Activated CD8-positive, alpha-beta memory T cell treated with anti-CD3 and anti-CD28 coated beads, Interleukin-2, amount 10 ng/mL, durations not matched to agents 7 days and 5 days (primary cell): ENCODE measurements around the gene SMAD3. TPM values are rescaled to one million over a fixed set of nuclear protein-coding genes. Genes with fewer than 3 reads are reported as not detected.

Experiments
- ATAC-seq: fragments of 150-1000 bp; cut with Tn5 transposase; one replicate; pipeline ENCODE4 v1.10.0; 2021; ENCODE audit warnings: moderate library complexity
- CTCF ChIA-PET: fragments of 350-600 bp; sonication (Branson Sonifier 250); formaldehyde crosslinking; loops from one replicate; lab custom pipeline; 2021; ENCODE audit warnings: antibody characterized with exemption; lab: Charles Lee
- DNase-seq: peaks from one replicate; pipeline ENCODE4 v3.0.0-alpha.2; 2020
- H3K27ac Mint-ChIP-seq: one replicate; pipeline ENCODE4 v1.8.0; 2021; ENCODE audit warnings: mild to moderate bottlenecking, mixed read lengths
- H3K27me3 Mint-ChIP-seq: one replicate; pipeline ENCODE4 v1.8.0; 2021; ENCODE audit warnings: mixed read lengths
- H3K36me3 Mint-ChIP-seq: one replicate; pipeline ENCODE4 v1.8.0; 2021; ENCODE audit warnings: mild to moderate bottlenecking, mixed read lengths
- H3K4me1 Mint-ChIP-seq: one replicate; pipeline ENCODE4 v1.8.0; 2021; ENCODE audit warnings: mixed read lengths
- H3K4me3 Mint-ChIP-seq: one replicate; pipeline ENCODE4 v1.8.0; 2021; ENCODE audit warnings: mild to moderate bottlenecking, moderate library complexity, mixed read lengths
- H3K9me3 Mint-ChIP-seq: one replicate; pipeline ENCODE4 v1.8.0; 2022; ENCODE audit warnings: low read depth, mixed read lengths
- total RNA-seq, 2 experiments: library from RNA; stranded (reverse); gene quantifications; one replicate each; pipeline ENCODE4 v1.2.3, GENCODE V29; 2021

Gene SMAD3
- total RNA-seq, 2 experiments from 2014 or later, result 87.1 to 88.0 TPM

DNA sequence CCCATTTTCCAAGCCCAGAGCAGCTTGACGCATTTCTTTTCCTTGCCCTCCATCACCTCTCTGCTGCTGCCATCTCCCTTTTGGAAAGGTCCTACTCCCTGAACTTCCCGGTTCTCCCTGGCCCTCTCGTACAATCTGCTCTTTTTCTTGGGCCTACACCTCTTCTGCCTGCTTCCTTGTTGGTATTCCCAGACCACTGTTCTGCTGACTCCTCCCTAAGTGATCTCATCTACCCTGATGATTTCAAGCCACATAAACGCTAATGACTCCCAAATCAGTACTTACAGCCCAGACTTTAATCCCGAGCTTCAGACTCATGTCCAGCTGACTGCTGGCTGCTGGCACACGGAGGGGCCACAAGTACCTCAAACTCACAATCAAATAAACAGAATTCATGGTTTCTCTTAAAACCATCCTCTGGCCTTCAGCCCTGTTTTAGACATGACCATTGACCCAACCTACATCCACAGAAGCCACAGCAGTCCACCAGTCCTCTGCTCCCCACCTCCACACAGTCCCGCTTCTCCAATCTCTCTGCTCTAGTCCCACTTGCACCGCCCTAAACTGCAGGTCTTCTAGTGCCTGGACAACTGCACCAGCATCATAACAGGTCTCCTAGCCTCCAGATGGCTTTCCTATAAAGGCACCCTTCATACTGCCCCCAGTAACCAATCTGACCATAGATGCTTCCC is 131.4 kb downstream of the SMAD3 start:
- ATAC-seq (peak; percentile 38), DNase-seq (no peak)
- Mint-ChIP-seq H3K27ac (no peak overlapping the region), H3K4me1 (peaks cover 18% of the 10 kb centered on the region), H3K27me3 (no peaks in the 10 kb centered on the region), H3K4me3 (no peak overlapping the region), H3K9me3 (no peaks in the 10 kb centered on the region), H3K36me3 (peaks cover 57% of the 10 kb centered on the region)
- CTCF ChIA-PET, result interaction anchor here (1.1 kb wide), 1 partner anchor 125 kb away, joined by 3 read pairs; no protein-coding TSS in a partner anchor

DNA sequence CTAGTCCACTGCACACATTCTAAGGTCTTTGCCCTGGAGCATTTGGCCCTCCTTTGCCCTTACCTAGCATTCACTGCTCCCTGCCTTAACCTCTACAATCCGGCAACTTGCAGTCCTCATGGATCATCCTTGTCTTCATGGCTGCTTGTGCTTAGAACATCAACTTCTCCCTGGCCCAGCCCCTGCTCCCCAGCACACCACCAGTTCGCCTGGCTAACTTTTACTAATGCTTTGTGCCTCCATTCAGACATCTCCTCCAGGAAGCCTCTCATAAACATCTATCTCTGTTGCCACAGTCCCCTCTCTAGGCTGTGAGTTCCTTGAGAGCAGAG is 131.9 kb downstream of the SMAD3 start:
- Mint-ChIP-seq H3K9me3 (no peaks in the 10 kb centered on the region), H3K27me3 (no peaks in the 10 kb centered on the region), H3K27ac (peak overlapping the region; percentile 18), H3K36me3 (peaks cover 56% of the 10 kb centered on the region), H3K4me3 (no peak overlapping the region), H3K4me1 (peaks cover 13% of the 10 kb centered on the region)
- ATAC-seq (no peak), DNase-seq (no peak)
- CTCF ChIA-PET, result no interaction called here

DNA sequence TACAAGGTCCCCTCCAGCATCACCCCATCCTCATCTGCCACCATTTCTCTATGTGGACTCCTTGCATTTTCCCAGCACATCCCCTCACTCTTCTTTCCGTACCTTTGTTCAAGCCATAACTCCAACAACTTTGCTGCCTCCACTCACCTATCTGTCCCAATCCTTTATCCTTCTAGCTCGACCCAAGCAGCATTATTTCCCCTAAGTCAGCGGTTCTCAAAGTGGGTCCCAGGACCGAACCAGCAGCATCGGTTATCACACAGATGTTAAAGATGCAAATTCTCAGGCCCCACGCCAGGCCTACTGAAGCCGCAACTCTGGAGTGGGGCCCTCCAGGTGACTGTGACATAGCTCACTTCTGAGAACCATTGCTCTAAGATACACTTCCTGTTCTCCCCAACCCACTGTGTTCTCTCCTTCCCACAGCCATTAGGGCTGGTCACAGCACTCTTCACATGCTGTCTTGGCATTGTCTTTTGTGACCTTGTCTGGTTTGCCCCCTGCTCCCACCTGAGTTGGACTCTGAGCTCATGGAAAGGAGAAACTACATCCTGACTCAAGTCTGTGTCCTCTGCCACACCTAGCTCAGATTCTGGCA is 132.9 kb downstream of the SMAD3 start:
- peak; percentile 29 for ATAC-seq
- H3K9me3 Mint-ChIP-seq, result no peaks in the 10 kb centered on the region
- peaks cover 53% of the 10 kb centered on the region for H3K36me3 Mint-ChIP-seq
- peak overlapping the region; percentile 9 for H3K27ac Mint-ChIP-seq
- peaks cover 12% of the 10 kb centered on the region for H3K4me1 Mint-ChIP-seq
- DNase-seq, result no peak
- CTCF ChIA-PET, result no interaction called here
- H3K4me3 Mint-ChIP-seq, result no peak overlapping the region
- H3K27me3 Mint-ChIP-seq, result no peaks in the 10 kb centered on the region

DNA sequence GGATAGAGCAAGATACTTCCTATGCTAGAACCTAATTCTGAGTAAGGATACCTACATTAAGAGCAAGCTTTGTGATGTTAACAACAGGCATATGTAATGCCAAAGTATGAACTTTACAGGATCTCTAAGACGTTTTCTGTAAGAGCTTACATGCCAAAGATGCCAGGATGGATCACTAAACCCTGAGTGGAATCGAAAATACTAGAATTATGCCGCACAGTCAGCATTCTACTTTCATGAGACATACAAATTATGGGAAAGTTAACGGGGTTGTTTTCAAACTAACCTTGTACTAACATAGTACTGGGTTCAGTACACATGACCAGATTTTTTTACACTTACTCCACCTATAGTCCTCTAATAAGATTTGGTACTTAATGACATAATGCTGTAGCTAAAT is 134.0 kb downstream of the SMAD3 start:
- H3K27ac Mint-ChIP-seq, result no peak overlapping the region
- H3K27me3 Mint-ChIP-seq, result no peaks in the 10 kb centered on the region
- H3K36me3 Mint-ChIP-seq, result peaks cover 51% of the 10 kb centered on the region
- H3K4me3 Mint-ChIP-seq, result no peak overlapping the region
- CTCF ChIA-PET, result interaction anchor here (0.9 to 1.9 kb wide), 2 partner anchors 13 to 43 kb away, joined by 3 to 4 read pairs; no protein-coding TSS in a partner anchor
- DNase-seq (no peak), ATAC-seq (no peak)
- H3K9me3 Mint-ChIP-seq, result no peaks in the 10 kb centered on the region
- H3K4me1 Mint-ChIP-seq, result peaks cover 12% of the 10 kb centered on the region

DNA sequence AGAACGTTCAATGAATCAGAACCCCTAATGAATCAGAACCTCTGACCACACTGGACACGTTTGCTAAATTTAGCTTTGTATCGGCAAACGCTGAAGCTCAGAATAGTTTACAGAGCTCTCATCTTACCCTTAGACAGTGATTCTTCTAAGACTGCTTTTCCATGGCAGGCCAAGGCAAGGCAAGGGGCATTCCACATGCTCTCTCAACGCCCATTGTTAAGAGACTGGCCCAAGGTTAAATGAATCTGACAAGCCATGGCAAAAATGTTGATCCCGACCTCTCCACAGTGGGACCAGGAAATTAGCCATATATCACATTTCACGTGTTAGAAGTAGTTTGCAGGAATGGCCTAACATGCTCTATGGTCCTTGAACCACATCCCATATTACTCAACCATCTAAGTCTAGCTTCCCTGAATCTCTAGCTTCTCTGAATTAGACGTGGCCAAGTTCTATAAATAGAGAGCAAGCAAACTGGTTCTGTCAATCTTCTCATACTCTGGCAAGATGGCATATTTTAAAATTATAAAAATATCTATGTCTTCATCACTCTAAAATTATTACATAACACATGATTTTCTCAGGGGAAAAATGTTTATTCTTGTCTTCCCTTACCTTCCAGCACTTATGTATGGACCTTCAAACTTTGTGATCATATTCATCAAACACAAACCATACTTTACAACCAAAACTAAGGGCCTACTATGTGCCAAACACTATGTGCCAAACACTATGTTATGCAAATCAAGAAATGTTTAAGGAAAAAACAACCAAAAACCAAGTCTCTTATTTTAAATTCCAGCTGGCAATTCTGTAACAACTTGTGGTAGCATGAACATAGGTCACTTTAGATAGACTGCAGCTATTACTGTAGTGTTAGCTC is 134.7 kb downstream of the SMAD3 start:
- H3K27me3 Mint-ChIP-seq, result no peaks in the 10 kb centered on the region
- H3K9me3 Mint-ChIP-seq, result no peaks in the 10 kb centered on the region
- ATAC-seq (no peak), DNase-seq (no peak)
- H3K36me3 Mint-ChIP-seq, result peaks cover 53% of the 10 kb centered on the region
- CTCF ChIA-PET, result interaction anchor here (0.9 to 1.9 kb wide), 2 partner anchors 14 to 44 kb away, joined by 3 to 4 read pairs; no protein-coding TSS in a partner anchor
- H3K27ac Mint-ChIP-seq, result no peak overlapping the region
- H3K4me3 Mint-ChIP-seq, result no peak overlapping the region
- H3K4me1 Mint-ChIP-seq, result peaks cover 12% of the 10 kb centered on the region

DNA sequence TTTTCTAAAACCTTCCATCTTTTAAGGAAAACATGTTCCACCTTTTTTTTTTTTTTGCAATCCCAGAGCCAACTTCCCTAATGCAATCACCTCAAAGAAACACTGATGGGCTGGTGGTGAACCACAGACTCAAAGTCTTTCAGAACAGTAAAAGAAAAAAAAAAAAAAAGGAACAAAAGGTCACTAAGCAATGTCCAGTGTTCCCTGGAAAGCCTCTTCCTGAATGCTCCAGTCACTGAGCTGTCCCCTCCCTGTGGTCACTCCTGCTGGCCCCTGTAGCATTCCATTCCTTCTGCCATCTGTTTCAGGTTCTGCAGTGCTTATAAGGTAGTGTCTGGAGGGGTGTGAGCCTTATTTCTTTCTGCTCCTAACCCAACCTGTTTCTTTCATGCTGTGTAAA is 135.7 kb downstream of the SMAD3 start:
- H3K4me1 Mint-ChIP-seq, result peaks cover 12% of the 10 kb centered on the region
- CTCF ChIA-PET, result interaction anchor here (0.7 to 2.2 kb wide), 2 partner anchors 12 to 244 kb away, joined by 4 to 5 read pairs; no protein-coding TSS in a partner anchor
- peaks cover 54% of the 10 kb centered on the region for H3K36me3 Mint-ChIP-seq
- H3K27ac Mint-ChIP-seq, result no peak overlapping the region
- no peaks in the 10 kb centered on the region for H3K27me3 Mint-ChIP-seq
- DNase-seq, result no peak
- no peak for ATAC-seq
- no peak overlapping the region for H3K4me3 Mint-ChIP-seq
- H3K9me3 Mint-ChIP-seq, result no peaks in the 10 kb centered on the region

DNA sequence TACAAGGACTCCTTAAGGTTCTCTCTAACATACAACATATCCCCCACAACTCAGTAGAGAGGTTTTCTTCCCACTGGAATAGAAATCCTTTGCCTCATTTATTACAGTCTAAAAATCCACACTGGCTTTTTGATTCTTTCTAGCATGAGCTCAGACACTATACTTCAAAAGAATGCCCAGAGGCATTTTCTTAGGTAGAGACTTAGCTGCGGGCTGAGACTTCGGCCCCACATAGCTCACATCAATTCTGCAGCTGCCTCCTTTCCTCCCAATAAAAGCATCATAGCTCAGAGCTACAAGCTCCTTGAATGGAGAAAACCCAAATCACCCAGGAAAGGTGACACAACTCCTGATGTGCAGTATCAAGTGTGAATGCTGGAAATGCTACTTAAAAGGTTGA is 136.7 kb downstream of the SMAD3 start:
- CTCF ChIA-PET, result interaction anchor here (1.0 to 2.2 kb wide), 3 partner anchors 9 to 68 kb away, joined by 3 to 5 read pairs (median 3); no protein-coding TSS in a partner anchor
- H3K4me1 Mint-ChIP-seq, result peaks cover 10% of the 10 kb centered on the region

DNA sequence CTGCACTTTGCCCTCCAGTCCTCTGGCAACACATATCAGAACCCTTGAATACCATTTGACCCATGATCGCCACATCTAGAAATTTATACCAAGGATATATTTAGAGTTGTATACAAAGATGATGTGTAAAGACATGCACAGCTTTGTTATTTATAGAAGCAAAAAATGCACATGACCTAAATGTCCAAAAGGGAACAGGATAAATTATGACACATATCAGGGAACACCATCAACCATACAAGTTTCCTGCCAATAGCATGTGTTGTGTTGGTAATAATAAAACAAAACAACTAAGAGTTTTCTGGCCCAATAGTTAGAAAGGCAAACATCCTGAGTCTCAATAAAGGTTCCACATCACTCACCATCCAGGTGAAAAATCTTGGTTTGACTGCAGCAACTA is 137.6 kb downstream of the SMAD3 start:
- Mint-ChIP-seq H3K4me3 (no peak overlapping the region), H3K27me3 (no peaks in the 10 kb centered on the region), H3K36me3 (peaks cover 48% of the 10 kb centered on the region), H3K4me1 (peaks cover 8% of the 10 kb centered on the region), H3K9me3 (no peaks in the 10 kb centered on the region), H3K27ac (no peak overlapping the region)
- ATAC-seq, result no peak
- DNase-seq, result no peak
- CTCF ChIA-PET, result interaction anchor here (2.2 kb wide), 1 partner anchor 10 kb away, joined by 5 read pairs; no protein-coding TSS in a partner anchor

More for the DNA sequence above, 136.7 kb downstream of the SMAD3 start:
- no peak for ATAC-seq
- Mint-ChIP-seq H3K36me3 (peaks cover 50% of the 10 kb centered on the region), H3K9me3 (no peaks in the 10 kb centered on the region), H3K27me3 (no peaks in the 10 kb centered on the region), H3K4me3 (no peak overlapping the region), H3K27ac (no peak overlapping the region)
- no peak for DNase-seq

DNA sequence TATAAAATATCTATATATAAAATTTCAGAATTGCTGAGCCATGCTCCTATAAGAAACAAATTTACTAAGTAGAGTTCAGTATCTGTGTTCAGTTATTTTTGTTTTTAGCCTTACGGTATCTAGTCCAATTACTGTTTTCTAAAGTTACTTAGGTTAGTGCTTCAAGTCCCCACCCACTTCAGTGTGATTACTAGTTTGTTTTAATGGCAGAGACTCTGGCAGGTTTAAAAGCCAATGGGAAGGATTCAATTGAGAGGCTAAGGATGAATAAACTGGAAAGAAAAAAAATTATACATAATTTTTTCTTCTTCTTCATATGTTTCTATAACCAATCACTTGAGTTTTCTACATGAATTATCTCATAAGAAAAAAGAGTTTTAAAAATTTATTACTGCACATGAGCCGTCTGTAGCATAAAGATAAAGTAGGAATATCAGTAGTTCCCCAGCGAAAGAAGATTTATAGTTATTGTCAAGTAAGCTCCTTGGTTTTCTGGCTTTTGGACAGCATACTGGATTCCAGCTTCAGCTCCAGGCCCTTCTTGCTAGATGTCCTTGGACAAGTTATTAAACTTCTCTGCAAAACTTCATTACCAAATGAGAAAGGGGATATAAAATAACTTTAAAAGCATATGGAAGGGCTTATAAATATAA is 142.3 kb downstream of the SMAD3 start:
- Mint-ChIP-seq H3K27me3 (no peaks in the 10 kb centered on the region), H3K4me1 (no peaks in the 10 kb centered on the region), H3K9me3 (no peaks in the 10 kb centered on the region), H3K36me3 (peaks cover 43% of the 10 kb centered on the region), H3K4me3 (no peak overlapping the region), H3K27ac (no peak overlapping the region)
- DNase-seq (no peak), ATAC-seq (no peak)
- CTCF ChIA-PET, result no interaction called here

DNA sequence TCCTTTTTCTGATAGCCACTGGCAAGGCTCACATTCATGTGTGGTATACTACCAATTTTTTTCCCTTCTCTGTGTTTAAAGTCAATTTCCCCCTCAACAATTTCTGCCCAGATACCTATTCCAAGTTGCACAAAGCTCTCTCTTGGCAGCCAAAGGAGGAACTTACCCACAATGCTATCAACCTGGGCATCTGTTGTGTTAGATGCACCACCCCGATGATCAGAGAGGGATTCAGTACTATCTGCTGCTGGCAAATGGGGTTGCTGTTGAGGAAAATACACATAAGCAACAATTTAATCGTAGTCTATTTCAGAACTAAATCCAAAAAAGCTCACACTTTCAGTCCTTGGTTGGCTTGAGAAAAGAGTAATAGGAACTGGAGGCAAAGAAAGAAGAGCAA is 143.0 kb downstream of the SMAD3 start:
- H3K4me3 Mint-ChIP-seq, result no peak overlapping the region
- H3K4me1 Mint-ChIP-seq, result no peaks in the 10 kb centered on the region
- CTCF ChIA-PET, result no interaction called here
- ATAC-seq (no peak), DNase-seq (no peak)
- H3K27ac Mint-ChIP-seq, result no peak overlapping the region
- H3K9me3 Mint-ChIP-seq, result no peaks in the 10 kb centered on the region
- H3K27me3 Mint-ChIP-seq, result no peaks in the 10 kb centered on the region
- peaks cover 39% of the 10 kb centered on the region for H3K36me3 Mint-ChIP-seq

DNA sequence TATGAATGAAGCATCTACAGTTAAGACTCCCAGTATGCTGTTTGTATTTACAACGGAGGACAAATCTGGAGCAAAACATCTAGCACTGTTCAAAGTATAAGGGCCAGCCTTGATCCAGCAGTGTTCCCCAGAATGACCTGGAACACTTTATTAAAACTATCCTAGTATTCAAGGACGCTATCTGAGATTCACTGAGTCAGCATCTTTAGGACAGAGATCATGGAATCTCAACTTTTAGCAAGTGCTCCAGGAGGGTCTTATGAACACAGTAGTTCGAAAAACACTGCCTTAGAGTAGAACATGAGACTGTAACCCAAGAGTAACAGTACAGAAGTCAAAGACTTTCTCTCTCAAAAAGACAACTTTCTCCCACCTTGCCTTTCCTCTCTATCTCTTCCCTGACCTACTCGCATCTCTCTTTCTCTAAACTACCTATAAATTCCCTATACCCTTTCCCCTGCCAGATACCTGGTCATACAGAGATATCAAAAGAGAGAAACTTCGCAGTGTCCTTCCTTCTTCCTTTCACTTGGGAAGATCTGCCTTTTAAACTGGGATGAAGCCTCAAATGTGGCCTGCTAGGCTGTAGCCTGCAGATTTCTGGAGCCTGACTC is 145.3 kb downstream of the SMAD3 start:
- CTCF ChIA-PET, result interaction anchor here (1.2 kb wide), 1 partner anchor 9 kb away, joined by 3 read pairs; no protein-coding TSS in a partner anchor

DNA sequence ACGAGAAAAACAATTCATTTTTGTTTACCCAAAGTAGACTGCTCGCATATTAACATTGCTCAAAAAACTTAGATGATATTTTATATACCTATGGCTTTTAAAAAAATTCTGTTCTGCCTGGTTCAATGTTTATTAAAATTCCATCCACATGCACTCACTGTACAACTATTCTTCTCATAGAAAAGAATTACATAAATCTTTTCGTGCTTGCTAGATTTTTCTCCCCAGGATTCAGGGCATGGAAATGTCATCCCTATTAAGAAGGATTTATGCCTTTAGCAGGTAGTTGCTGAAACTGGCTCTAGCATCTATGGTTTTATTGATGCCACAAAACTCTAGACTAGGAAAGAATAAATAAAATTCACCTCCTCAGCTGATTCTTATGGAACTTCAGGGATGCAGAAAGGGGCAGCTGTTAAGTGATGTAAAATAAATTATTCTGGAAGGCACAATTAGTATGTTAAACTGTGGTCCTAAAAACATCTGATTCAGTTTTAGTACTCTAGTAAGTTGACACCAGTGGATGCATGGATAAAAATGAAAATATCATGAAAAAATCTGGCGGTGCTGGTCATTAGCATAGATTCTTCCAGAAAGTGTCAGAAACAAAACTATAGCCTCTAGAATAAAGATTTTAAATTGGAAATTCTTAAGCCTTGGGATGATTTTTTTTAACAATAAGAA is 147.4 kb downstream of the SMAD3 start:
- H3K36me3 Mint-ChIP-seq, result peaks cover 31% of the 10 kb centered on the region
- no peaks in the 10 kb centered on the region for H3K4me1 Mint-ChIP-seq
- ATAC-seq, result no peak
- no peak overlapping the region for H3K27ac Mint-ChIP-seq
- H3K4me3 Mint-ChIP-seq, result no peak overlapping the region
- no peak for DNase-seq
- H3K27me3 Mint-ChIP-seq, result no peaks in the 10 kb centered on the region
- CTCF ChIA-PET, result interaction anchor here (1.2 to 1.5 kb wide), 2 partner anchors 11 to 266 kb away, joined by 3 to 5 read pairs; no protein-coding TSS in a partner anchor
- no peaks in the 10 kb centered on the region for H3K9me3 Mint-ChIP-seq

More for the DNA sequence above, 145.3 kb downstream of the SMAD3 start:
- no peak overlapping the region for H3K4me3 Mint-ChIP-seq
- ATAC-seq (no peak), DNase-seq (no peak)
- no peaks in the 10 kb centered on the region for H3K27me3 Mint-ChIP-seq
- no peak overlapping the region for H3K27ac Mint-ChIP-seq
- H3K9me3 Mint-ChIP-seq, result no peaks in the 10 kb centered on the region
- H3K4me1 Mint-ChIP-seq, result no peaks in the 10 kb centered on the region
- H3K36me3 Mint-ChIP-seq, result peaks cover 30% of the 10 kb centered on the region
